Measurements from ENCODE around the gene NFKBIE.

GRCh38 chr6:44228031-44228430 lies 37.3 kb downstream of the NFKBIE start:
- TF ChIP-seq CTCF (IDR thresholded peaks at IDR 0.05; ENCODE audit: poor library complexity, severe bottlenecking) (no peak), EP300 (conservative IDR thresholded peaks at IDR 0.05; ENCODE audit: poor library complexity, severe bottlenecking) (no peak), EZH2 (IDR thresholded peaks at IDR 0.05; ENCODE audit: borderline replicate concordance, insufficient read depth, low read length, poor library complexity, severe bottlenecking) (no peak), RAD21 (conservative IDR thresholded peaks at IDR 0.05) (no peak), SMC3 (conservative IDR thresholded peaks at IDR 0.05; ENCODE audit: poor library complexity) (no peak), TAF1 (IDR thresholded peaks at IDR 0.05; ENCODE audit: low read depth) (no peak), POLR2AphosphoS5 (IDR thresholded peaks at IDR 0.05) (no peak)
